ENCODE measurements around the gene HSPA1A. TPM values are rescaled to one million over a fixed set of nuclear protein-coding genes. Genes with fewer than 3 reads are reported as not detected.

HSPA1A gene
- total and polyA plus RNA-seq, 9 of the 15 experiments (the other 6 are each of a cell fraction or from before 2014, with no cell fraction given): 2.2 to 273 (median 107) TPM

DNA sequence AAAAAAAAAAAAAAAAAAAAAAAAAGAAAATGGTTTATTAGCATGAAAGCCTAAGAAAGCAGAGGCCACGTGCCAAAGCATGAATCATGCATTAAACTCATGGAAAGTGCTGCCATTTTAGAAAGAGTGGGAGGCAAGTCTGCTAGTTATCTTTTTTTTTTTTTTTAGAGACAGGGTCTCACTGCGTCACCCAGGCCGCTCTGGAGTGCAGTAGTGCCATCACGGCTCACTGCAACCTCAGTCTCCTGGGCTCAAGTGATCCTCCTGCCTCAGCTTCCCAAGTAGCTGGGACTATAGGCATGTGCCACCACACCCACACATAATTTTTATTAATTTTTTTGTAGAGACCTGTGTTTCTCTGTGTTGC, 43.4 kb upstream of the HSPA1A start (continued):
- TF ChIP-seq, protein P1, sequence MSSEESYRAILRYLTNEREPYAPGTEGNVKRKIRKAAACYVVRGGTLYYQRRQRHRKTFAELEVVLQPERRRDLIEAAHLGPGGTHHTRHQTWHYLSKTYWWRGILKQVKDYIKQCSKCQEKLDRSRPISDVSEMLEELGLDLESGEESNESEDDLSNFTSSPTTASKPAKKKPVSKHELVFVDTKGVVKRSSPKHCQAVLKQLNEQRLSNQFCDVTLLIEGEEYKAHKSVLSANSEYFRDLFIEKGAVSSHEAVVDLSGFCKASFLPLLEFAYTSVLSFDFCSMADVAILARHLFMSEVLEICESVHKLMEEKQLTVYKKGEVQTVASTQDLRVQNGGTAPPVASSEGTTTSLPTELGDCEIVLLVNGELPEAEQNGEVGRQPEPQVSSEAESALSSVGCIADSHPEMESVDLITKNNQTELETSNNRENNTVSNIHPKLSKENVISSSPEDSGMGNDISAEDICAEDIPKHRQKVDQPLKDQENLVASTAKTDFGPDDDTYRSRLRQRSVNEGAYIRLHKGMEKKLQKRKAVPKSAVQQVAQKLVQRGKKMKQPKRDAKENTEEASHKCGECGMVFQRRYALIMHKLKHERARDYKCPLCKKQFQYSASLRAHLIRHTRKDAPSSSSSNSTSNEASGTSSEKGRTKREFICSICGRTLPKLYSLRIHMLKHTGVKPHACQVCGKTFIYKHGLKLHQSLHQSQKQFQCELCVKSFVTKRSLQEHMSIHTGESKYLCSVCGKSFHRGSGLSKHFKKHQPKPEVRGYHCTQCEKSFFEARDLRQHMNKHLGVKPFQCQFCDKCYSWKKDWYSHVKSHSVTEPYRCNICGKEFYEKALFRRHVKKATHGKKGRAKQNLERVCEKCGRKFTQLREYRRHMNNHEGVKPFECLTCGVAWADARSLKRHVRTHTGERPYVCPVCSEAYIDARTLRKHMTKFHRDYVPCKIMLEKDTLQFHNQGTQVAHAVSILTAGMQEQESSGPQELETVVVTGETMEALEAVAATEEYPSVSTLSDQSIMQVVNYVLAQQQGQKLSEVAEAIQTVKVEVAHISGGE (CRISPR knock-in tag; IDR thresholded peaks at IDR 0.05): 0 out of 6 replicates have a peak, but pooled peaks of 1 of the 3 experiments have one; percentile 33
- TF ChIP-seq NR1H2 (CRISPR knock-in tag; IDR thresholded peaks at IDR 0.05) (no peak), ZNF121 (CRISPR knock-in tag; conservative IDR thresholded peaks at IDR 0.05) (no peak), TAF7 (tag; IDR thresholded peaks at IDR 0.05) (no peak), ZNF75A (CRISPR knock-in tag; IDR thresholded peaks at IDR 0.05) (no peak), ZNF444 (CRISPR knock-in tag; IDR thresholded peaks at IDR 0.05) (no peak), POLR3G (IDR thresholded peaks at IDR 0.05; ENCODE audit: extremely low read depth, insufficient read length, insufficient replicate concordance) (no peak), NEUROD1 (IDR thresholded peaks at IDR 0.05; ENCODE audit: borderline replicate concordance, low read depth, low read length, partially characterized antibody) (no peak), TRIM24 (IDR thresholded peaks at IDR 0.05) (0 out of 4 replicates have a peak, but pooled peaks of 1 of the 2 experiments have one; percentile 11), RBM22 (IDR thresholded peaks at IDR 0.05; ENCODE audit: low read depth, low read length, poor library complexity, severe bottlenecking) (no peak), KDM4B (IDR thresholded peaks at IDR 0.05; ENCODE audit: borderline replicate concordance in 2 of 2, low read depth in 1 of 2) (no peak), PHF21A (IDR thresholded peaks at IDR 0.05; ENCODE audit: borderline replicate concordance, low read depth) (no peak), RBM34 (IDR thresholded peaks at IDR 0.05; ENCODE audit: borderline replicate concordance, insufficient read depth, low read length) (no peak), SRSF9 (IDR thresholded peaks at IDR 0.05; ENCODE audit: borderline replicate concordance, low read depth, low read length) (no peak), SMARCE1 (IDR thresholded peaks at IDR 0.05) (peak; percentile 18; the same call in 1 of the 2 replicates), ZNF24 (IDR thresholded peaks at IDR 0.05) (no peak), CEBPG (CRISPR knock-in tag; IDR thresholded peaks at IDR 0.05) (no peak), CEBPG (tag; conservative IDR thresholded peaks at IDR 0.05 in 1 of 2, IDR thresholded peaks at IDR 0.05 in 1 of 2) (no peak), IRF2 (CRISPR knock-in tag; IDR thresholded peaks at IDR 0.05) (no peak), TSC22D4 (tag; IDR thresholded peaks at IDR 0.05) (no peak), LCOR (CRISPR knock-in tag; IDR thresholded peaks at IDR 0.05) (no peak), OTX1 (CRISPR knock-in tag; IDR thresholded peaks at IDR 0.05) (no peak), STAT5B (CRISPR knock-in tag; IDR thresholded peaks at IDR 0.05) (no peak), ELF2 (CRISPR knock-in tag; IDR thresholded peaks at IDR 0.05) (no peak)
- TF ChIP-seq, protein P2, sequence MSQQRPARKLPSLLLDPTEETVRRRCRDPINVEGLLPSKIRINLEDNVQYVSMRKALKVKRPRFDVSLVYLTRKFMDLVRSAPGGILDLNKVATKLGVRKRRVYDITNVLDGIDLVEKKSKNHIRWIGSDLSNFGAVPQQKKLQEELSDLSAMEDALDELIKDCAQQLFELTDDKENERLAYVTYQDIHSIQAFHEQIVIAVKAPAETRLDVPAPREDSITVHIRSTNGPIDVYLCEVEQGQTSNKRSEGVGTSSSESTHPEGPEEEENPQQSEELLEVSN (IDR thresholded peaks at IDR 0.05; ENCODE audit: borderline replicate concordance in 1 of 2, extremely low read depth in 1 of 2, insufficient read depth in 1 of 2, insufficient read length in 1 of 2, low read depth in 1 of 2, low read length in 1 of 2, poor library complexity in 1 of 2, severe bottlenecking in 1 of 2): peak in 1 of 2 experiments; percentile 43
- TF ChIP-seq, protein P3, sequence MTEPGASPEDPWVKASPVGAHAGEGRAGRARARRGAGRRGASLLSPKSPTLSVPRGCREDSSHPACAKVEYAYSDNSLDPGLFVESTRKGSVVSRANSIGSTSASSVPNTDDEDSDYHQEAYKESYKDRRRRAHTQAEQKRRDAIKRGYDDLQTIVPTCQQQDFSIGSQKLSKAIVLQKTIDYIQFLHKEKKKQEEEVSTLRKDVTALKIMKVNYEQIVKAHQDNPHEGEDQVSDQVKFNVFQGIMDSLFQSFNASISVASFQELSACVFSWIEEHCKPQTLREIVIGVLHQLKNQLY (CRISPR knock-in tag; conservative IDR thresholded peaks at IDR 0.05): no peak
